NCI-H2196 (cell line): ENCODE measurements around the gene IFFO2.
A peak's percentile ranks its signal among the peaks of the same experiment; 100 is the strongest.

Source experiments
- DNase-seq: peaks from one replicate; lab custom pipeline; 2025; ENCODE audit not compliant: unreplicated experiment; lab: John Stamatoyannopoulos, UW

IFFO2 gene

DNA sequence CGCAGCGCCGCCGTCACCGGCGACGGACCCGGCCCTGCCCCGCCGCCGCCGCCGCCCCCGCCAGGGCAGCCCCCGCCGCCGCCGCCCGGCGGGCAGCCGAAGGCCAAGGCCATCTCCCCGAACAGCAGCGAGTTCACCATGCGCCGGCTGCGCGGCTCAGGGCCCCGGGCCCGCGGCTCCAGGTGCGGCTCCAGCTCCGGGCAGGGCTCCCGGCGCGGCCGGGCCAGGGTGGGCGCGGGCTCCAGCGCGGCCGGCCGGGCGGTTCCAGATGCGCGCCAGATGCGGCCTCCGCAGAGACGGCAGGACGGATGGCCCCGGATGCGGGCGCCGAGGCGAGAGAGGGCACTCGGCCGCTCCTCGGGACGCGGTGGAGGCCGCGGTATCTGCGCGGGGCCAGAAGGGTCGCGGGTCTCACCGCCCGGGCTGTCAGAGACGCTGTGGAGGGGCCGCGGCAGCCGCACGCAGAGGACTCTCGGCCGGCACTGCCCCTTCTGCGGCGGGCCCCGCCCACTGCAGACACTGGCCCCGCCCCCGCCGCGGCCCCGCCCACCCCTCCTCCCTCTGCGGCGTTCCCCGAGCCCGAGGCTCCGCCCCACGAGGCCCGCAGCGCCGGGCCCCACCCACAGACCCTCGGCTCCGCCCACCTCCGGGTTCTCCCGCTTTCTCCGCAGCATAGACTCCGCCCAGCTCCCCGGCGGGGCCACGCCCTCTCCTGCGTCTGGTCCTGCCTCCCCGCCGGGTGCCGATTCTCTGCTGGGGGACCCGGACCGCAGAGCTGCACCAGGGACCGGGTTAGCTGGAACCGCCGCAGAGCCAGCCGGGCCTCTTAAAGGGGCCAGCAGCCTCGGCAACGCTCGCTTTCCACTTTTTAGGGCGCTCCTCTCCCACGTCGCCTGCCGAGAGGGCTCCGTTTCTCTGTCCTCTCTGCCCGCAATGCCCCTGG is at the start of gene IFFO2:
IFFO2 (minus strand) TSS at position 484 of the 943 bp plus-strand sequence; CDS start at position 140, 344 bp downstream.
- DNase-seq: peak; percentile 96

GRCh38 chr1:19006000-19006399 is 49.5 kb upstream of the IFFO2 start:
- DNase-seq: no peak

GRCh38 chr1:19003371-19004290 is 47.2 kb upstream of the IFFO2 start:
- DNase-seq: no peak

GRCh38 chr1:19000065-19000464 is 43.6 kb upstream of the IFFO2 start:
- DNase-seq: no peak

DNA sequence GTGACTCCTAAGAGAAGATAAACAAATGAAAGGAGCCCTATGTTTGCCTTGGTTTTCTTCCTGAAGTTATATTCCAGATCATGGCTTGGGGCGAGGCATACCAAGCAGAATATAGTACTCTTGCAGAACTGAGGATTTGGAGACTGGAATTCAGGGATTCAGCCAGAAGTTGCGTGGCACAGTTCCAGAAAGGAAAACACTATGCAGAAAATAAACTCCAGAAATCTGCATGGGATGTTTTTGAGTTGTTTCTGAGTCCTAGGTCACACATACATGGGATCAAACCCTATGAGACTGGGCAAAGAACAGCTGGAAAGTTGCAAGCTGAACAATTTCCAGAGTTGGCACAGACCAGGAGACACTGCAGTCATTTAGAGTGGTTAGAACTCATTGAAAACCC is 42.9 kb upstream of the IFFO2 start:
- DNase-seq: no peak

DNA sequence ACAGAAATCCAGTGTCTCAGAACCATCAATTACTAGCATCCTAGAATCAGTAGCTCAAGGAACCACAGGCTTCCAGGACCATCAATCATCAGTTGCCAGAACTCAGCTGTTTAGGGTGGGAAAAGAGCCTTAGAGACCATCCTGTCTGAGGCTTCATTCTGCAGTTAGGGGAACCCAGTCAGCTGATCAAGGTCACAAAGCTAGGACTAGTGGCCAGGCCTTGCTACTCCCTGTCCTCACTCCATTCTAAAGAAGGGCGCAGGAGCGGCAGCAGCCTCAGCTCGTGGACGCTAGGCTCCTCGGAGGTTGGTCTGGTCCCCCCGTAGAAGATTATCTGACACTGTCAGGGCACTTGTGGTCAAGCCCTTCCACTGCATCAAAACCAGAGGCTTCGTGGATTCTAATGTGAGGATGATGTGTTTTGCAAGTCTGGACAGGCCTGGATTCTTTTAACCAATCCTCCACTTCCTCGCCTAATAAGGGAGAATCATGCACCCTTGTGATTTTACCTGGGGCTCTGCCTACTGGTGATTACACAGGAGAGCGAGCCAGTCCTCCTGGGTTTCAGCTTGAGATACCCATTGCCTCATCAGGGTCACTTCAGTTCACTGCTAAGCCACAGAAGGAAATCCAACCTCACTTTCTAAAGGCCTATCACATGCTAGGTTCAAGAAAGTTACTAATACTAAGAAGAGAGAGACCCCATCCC is 41.7 kb upstream of the IFFO2 start:
- DNase-seq: no peak

DNA sequence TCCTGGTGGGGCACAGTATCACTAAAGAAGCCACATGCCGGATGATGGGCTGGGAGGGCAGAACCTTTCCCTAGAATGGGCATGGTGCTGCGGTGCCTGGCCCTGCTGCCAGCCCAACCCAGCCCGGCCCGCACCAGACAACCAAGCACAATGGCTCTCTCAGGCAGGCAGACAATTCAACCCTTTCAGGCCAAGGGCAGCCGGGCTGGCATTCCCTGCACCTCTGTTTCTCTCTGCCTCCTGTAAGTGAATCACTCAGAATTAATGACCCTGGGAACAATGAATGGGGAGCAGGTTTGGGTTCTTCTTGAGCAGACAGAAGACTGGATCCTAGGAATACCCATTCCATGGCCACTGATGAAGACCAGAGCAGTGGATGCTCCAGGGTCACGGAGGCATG is 41.0 kb upstream of the IFFO2 start:
- no peak for DNase-seq

- no peak for DNase-seq
Observed at GRCh38 chr1:18996548-18997177, 40.2 kb upstream of the IFFO2 start.

GRCh38 chr1:18994381-18994780 is 37.9 kb upstream of the IFFO2 start:
- DNase-seq: no peak

DNA sequence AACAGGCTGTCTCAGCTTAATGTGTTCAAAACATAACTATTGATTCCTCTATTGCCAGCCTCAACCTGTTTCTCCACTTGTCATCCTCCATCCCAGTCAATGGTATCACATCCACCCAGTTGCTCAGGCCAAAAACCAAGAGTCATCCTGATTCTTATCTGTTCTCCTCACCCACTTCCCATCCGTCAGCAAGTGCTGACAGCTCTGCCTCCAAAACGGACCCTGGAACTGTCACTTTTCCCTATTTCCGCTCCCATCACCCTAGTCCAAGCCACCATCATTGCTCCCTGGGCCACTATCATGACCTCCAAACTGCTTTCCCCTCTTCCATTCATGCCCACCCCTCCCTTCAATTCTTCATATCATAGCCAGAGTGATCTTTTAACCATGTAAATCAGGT is 36.2 kb upstream of the IFFO2 start:
- DNase-seq: no peak

DNA sequence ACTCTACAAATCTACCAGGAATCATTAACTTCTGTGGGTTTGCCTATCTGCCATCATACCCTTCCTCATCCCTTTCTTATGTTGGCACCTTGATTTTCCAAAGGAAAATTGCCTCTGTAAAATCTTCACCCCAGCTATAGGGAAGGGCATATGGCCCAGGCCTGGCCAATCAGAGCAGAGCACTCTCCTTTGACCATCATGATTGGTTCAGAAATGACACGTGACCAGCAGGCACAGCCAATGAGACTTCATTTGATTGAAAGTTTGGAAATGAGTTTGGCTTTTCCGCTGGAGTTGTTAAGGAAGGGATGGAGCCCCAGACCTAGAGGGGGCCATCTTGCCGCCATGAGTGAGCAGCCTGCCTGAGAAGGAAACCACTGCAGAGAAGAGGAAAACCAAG is 35.1 kb upstream of the IFFO2 start:
- no peak for DNase-seq

DNA sequence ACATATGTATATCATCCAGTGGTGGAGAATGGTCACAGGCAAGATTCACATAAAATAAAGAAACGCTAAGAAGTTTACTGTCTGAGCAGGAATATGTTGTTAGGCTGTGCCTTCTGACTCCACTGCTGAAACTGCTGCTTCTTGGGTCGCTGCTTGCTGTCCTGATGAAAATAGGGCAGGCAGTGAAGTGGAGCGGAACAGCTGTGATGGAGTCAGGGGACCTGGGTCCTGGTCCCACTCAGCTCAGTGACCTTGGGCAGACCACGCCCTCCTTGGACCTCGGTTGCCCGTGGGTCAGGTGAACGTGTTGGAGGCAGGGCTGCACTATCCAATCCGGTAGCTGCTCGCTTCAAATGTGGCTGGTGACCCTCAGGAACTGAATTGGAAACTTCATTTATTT is 33.4 kb upstream of the IFFO2 start:
- no peak for DNase-seq

DNA sequence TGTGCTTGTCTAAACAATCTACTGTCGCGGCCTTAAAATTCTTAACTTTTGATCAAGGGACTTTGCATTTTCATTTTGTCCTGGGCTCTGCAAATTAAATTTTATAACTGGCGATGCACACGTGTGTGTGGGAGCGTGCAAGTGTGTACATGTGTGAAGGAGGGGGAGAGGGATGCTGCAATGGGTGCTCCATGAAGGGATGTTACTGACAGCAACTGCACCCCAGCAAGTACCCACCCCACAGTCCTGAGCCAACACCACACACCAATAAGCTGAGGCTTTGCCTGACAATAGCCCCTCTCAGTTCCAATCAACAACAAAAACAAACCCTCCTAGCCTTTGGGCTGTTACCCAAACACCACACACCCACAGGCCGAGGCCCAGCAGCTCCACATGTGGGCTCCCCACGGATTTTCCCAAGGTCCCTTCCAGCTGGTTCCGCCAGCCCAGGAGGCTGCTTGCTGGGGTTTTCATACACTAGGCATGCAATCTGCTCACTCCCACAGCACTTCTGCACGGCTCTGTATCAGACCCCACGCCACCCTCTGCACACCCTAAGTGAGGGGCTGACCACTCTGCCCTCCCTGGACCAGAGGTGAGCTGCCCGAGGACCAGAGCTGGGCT is 32.8 kb upstream of the IFFO2 start:
- no peak for DNase-seq

DNA sequence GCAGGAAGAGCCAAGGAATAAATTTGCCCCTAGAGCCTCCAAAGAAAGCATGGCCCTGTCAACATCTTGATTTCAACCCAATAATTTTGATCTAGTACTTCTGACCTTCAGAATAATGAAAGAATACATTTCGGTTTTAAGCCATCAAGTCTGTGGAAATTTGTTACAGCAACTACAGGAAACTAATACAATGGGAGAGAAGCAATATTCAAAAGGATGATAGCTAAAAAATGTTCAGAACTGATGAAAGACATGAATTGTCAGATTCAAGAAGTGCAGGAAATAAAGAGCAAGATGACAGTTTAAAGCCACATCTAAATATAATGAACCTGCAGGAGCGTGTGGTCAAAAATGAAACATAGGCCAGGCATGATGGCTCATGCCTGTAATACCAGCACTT is 24.8 kb upstream of the IFFO2 start:
- DNase-seq: no peak

DNA sequence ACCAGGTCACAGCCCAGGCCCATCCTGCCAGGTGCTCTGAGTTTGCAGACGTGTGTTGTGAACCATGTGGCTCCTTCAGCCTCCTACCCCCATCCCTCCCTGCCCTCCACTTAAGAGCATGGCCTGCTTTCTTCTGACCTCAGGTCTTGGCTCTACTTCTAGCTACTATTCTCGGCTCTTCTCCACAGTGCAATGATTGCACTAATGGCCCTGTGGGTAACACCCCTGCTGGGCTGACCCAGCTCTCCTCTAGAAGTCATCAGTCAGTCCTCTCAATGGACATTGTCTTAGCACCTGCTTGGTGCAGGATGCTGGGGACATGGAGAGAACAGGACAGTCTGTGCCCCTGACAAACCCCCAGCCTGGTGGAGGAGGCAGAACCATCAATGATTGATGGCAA is 22.2 kb upstream of the IFFO2 start:
- no peak for DNase-seq

GRCh38 chr1:18977428-18977827 is 21.0 kb upstream of the IFFO2 start:
- DNase-seq: no peak

DNA sequence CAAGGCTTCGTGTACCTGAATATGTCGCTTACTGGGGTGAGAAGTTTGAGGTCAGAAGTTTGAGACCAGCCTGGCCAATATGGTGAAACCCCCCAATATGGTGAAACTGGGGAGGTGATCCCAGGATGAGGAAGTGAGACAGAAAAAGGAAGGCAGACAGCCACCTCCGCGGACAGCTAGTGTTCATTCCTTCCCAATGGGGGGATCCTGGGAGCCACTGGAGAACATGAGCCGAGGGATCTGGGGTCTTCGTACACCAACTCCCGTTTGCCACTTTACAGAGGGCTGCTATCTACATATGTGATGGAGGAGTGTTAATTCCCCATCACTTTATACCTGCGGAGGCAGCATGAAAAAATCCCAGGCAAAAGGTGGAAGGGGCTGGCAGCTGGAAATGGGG is 19.6 kb upstream of the IFFO2 start:
- no peak for DNase-seq

- DNase-seq: no peak
Observed at GRCh38 chr1:18974606-18975005, 18.1 kb upstream of the IFFO2 start.

DNA sequence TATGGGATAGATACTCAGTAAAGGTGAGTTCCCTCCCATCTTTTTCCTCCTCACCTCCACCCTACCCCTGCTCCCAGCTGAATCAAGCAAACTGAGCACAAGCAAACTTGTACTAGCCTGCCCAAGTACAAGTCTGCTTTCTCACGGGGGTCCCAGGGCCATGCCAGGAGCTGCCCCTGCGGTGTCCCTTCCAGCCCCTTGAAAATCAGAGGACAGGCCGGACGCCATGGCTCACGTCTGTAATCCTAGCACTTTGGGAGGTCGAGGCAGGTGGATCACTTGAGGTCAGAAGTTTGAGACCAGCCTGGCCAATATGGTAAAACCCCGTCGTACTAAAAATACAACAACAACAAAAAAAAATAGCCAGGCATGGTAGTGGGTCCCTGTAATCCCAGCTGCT is 17.5 kb upstream of the IFFO2 start:
- DNase-seq: no peak

DNA sequence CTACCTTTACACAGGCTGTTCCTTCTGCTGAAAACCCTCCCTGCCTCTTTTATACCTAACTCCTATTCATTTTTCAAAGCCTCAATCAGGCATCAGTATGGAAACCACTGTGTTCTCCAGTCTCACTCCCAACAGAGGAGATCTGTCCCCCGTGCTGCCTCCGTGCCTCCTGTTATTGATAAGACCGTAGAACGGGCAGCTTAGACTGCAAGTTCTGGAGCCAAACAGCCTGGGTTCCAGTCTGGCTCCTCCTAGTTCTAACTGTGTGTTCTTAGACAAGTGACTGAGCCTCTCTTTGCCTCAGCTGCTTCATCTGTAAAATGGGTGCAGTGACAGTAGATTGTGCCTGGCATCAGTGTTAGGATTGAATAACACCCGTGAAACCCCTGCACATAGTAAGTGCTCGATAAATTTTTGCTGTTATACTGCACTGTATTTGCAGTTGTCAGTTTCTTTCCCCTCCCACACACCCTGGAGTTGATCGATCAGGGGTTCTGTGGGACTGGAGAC is 17.0 kb upstream of the IFFO2 start:
- no peak for DNase-seq
